PC-3 (cell line): ENCODE data around the gene TPX2. TPM values are rescaled to one million over a fixed set of nuclear protein-coding genes. Genes with fewer than 3 reads are reported as not detected.
"Not testable (repeated sequence)": the region's sequence is repeated elsewhere in the genome, so short reads cannot be mapped to it uniquely, and the experiment has no call there.

Source experiments
- ATAC-seq: fragments of 200-7000 bp; cut with Tn5 transposase; 2 replicates; pipeline ENCODE4 v1.9.1; 2020; ENCODE audit warnings: mild to moderate bottlenecking, moderate library complexity
- BruUV-seq: library from RNA; stranded (reverse); fragments of 400-500 nt; replicated peaks from 2 replicates; lab custom pipeline; 2021; lab: Mats Ljungman, UMichigan
- CTCF ChIA-PET: fragments of 300-600 bp; sonication (Branson Sonifier 250); formaldehyde crosslinking; loops from one replicate; lab custom pipeline; 2022; ENCODE audit warnings: antibody characterized with exemption; lab: Charles Lee
- POLR2A ChIA-PET: fragments of 300-600 bp; sonication (Branson Sonifier 250); formaldehyde crosslinking; loops from one replicate; lab custom pipeline; 2022; ENCODE audit warnings: antibody characterized with exemption; ENCODE audit not compliant: unreplicated experiment; lab: Charles Lee
- DNase-seq: peaks from one replicate; pipeline ENCODE4 v3.0.0-alpha.2; 2015
- H2AFZ ChIP-seq: fragments of 300-600 bp; sonication (generic); 2 replicates; pipeline ENCODE4 v1.6.0; 2016; ENCODE audit warnings: antibody characterized with exemption, low read length
- H3F3A ChIP-seq: fragments of 300-600 bp; sonication (generic); one replicate; pipeline ENCODE4 v1.6.0; 2017; ENCODE audit warnings: antibody characterized with exemption, low read length, control low read depth, mild to moderate bottlenecking; ENCODE audit not compliant: unreplicated experiment
- H3K27ac ChIP-seq: fragments of 300-600 bp; sonication (generic); 2 replicates; pipeline ENCODE4 v1.5.1; 2016; ENCODE audit warnings: mild to moderate bottlenecking, low read length
- H3K27me3 ChIP-seq: fragments of 300-600 bp; sonication (generic); 2 replicates; pipeline ENCODE4 v1.6.1; 2016; ENCODE audit warnings: low read length, mixed read lengths
- H3K36me3 ChIP-seq: fragments of 300-600 bp; sonication (generic); 2 replicates; pipeline ENCODE4 v1.6.1; 2016; ENCODE audit warnings: low read depth, mixed run types, low read length, mixed read lengths
- H3K4me1 ChIP-seq: fragments of 300-600 bp; sonication (generic); 2 replicates; pipeline ENCODE4 v1.5.1; 2016; ENCODE audit warnings: low read length; ENCODE audit not compliant: insufficient read depth
- H3K4me2 ChIP-seq: fragments of 300-600 bp; sonication (generic); 2 replicates; pipeline ENCODE4 v1.6.0; 2016; ENCODE audit warnings: low read length
- H3K4me3 ChIP-seq: fragments of 300-600 bp; sonication (generic); 2 replicates; pipeline ENCODE4 v1.5.1; 2016; ENCODE audit warnings: mild to moderate bottlenecking, low read length, mixed read lengths
- H3K79me2 ChIP-seq: fragments of 300-600 bp; sonication (generic); 2 replicates; pipeline ENCODE4 v1.6.1; 2017; ENCODE audit warnings: low read length, mixed read lengths
- H3K9ac ChIP-seq: fragments of 300-600 bp; sonication (generic); 2 replicates; pipeline ENCODE4 v1.6.0; 2016; ENCODE audit warnings: mild to moderate bottlenecking, low read length
- H3K9me2 ChIP-seq: fragments of 300-600 bp; sonication (generic); replicated peaks from 2 replicates; pipeline ENCODE4 v1.6.1; 2016; ENCODE audit warnings: mixed run types, low read length, mixed read lengths
- H3K9me3 ChIP-seq: fragments of 300-600 bp; sonication (generic); 2 replicates; pipeline ENCODE4 v1.6.1; 2016; ENCODE audit warnings: low read length, mixed read lengths
- H4K20me1 ChIP-seq: fragments of 300-600 bp; sonication (generic); 2 replicates; pipeline ENCODE4 v1.6.1; 2016; ENCODE audit warnings: low read length, mixed read lengths
- CTCF ChIP-seq: fragments of 300-600 bp; sonication (generic); conservative IDR thresholded peaks from 2 replicates; pipeline ENCODE4 v1.5.1; 2017; ENCODE audit warnings: antibody characterized with exemption, low read depth, mild to moderate bottlenecking, low read length
- EZH2 ChIP-seq: fragments of 300-600 bp; sonication (generic); IDR thresholded peaks from one replicate; pipeline ENCODE4 v1.6.1; 2017; ENCODE audit warnings: antibody characterized with exemption, mild to moderate bottlenecking, low read length; ENCODE audit not compliant: unreplicated experiment
- EZH2phosphoT487 ChIP-seq: fragments of 300-600 bp; sonication (generic); IDR thresholded peaks from 2 replicates; pipeline ENCODE4 v1.6.1; 2018; ENCODE audit warnings: mild to moderate bottlenecking, antibody characterized with exemption, low read length, borderline replicate concordance
- intact Hi-C: fragments of 100-400 bp; cut with micrococcal nuclease; formaldehyde crosslinking; loops from 2 replicates; pipeline ENCODE4 v1.9.0; 2023
- total RNA-seq: library from RNA; depleted of rRNA; stranded (reverse); fragments of >200 nt; gene quantifications from 2 replicates; pipeline ENCODE4 v1.2.3, GENCODE V29; 2014

Gene TPX2
- total RNA-seq, 1 experiment from 2014 or later, result 128 TPM

DNA sequence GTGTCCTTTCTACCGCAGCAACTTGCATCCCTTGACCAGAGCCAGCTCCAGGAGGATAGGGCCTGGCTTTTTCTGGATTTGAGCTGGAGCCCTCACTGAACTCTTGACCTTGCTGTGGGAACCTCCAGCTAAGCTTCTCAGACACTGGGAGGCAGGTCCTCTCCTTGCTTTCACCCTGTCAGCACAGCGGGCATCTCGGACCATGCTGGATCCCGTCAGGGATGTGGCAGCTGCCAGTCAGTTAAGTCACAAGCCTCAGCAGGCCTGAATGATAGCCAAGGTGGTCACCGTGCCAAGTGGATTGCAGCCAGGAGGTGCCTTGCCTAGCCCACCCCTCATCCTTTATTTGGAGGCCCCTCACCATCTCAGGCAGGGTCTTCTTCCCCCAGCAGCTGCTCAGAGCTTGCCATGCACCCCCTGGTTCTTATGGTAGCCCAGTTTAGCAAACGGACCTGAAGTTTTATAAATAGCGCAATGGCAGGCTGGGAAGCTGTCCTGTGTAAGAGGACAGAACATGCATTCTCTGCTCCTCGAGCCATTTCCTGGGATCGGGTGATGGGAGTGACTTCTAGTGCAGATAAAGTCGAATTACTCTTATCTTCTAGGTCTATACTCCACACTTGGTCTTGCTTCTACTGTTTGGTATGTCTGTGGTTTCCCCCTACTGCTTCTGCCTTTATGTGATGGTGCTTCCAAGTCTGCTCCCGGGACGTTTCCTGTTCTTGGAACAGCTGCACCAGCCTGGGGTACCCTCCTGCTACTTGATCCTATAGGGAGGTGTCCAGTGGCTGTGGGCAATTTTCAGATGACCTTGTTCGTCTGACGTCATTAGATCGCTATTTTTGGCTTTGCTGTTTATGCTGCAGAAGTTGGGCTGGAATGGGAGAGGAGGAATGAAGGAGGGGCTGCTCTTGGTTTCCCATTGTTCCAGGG lies 73.0 kb downstream of the TPX2 start:
- POLR2A ChIA-PET, result no interaction called here
- Histone ChIP-seq H3K9ac (no peak overlapping the region), H4K20me1 (no peaks in the 10 kb centered on the region), H3K4me3 (no peak overlapping the region), H2AFZ (no peak overlapping the region), H3K79me2 (no peaks in the 10 kb centered on the region), H3K27me3 (no peaks in the 10 kb centered on the region), H3K4me1 (peaks cover 17% of the 10 kb centered on the region), H3K9me3 (no peaks in the 10 kb centered on the region), H3F3A (no peaks in the 10 kb centered on the region), H3K27ac (no peak overlapping the region), H3K36me3 (peaks cover 3% of the 10 kb centered on the region; the same call in 1 of the 2 replicates), H3K9me2 (no peaks in the 10 kb centered on the region), H3K4me2 (no peak overlapping the region)
- no peak for DNase-seq
- BruUV-seq, result no TSS peak
- no peak for ATAC-seq
- TF ChIP-seq EZH2 (no peak), EZH2phosphoT487 (no peak), CTCF (no peak)
- intact Hi-C loops, result no loop called here
- CTCF ChIA-PET, result no interaction called here

- TF ChIP-seq CTCF (no peak), EZH2phosphoT487 (no peak), EZH2 (no peak)
- Histone ChIP-seq H3F3A (no peaks in the 10 kb centered on the region), H3K36me3 (no peaks in the 10 kb centered on the region), H3K79me2 (no peaks in the 10 kb centered on the region), H3K9me2 (no peaks in the 10 kb centered on the region), H3K9me3 (no peaks in the 10 kb centered on the region), H3K27ac (no peak overlapping the region), H3K9ac (no peak overlapping the region), H3K4me1 (peaks cover 17% of the 10 kb centered on the region), H3K4me2 (no peak overlapping the region), H4K20me1 (no peaks in the 10 kb centered on the region), H3K4me3 (no peak overlapping the region), H2AFZ (no peak overlapping the region), H3K27me3 (no peaks in the 10 kb centered on the region)
- ChIA-PET POLR2A (no interaction called here), CTCF (no interaction called here)
- DNase-seq (no peak), ATAC-seq (no peak)
- BruUV-seq, result no TSS peak
- intact Hi-C loops, result no loop called here
These were observed 74.5 kb downstream of the TPX2 start for GRCh38 chr20:31813611-31814010.

- DNase-seq, H4K20me1 ChIP-seq, intact Hi-C loops, CTCF ChIA-PET, H3K4me2 ChIP-seq, H3K79me2 ChIP-seq, H3F3A ChIP-seq, H3K9ac ChIP-seq, H2AFZ ChIP-seq, H3K27ac ChIP-seq, H3K27me3 ChIP-seq, H3K9me3 ChIP-seq, POLR2A ChIA-PET, BruUV-seq, H3K9me2 ChIP-seq, H3K4me3 ChIP-seq, H3K36me3 ChIP-seq, ATAC-seq: not testable (repeated sequence)
- H3K4me1 ChIP-seq, result peaks cover 17% of the 10 kb centered on the region
These were observed 75.1 kb downstream of the TPX2 start for GRCh38 chr20:31814142-31814541.
